HCT116 (cell line): ENCODE measurements around the gene TRAK1.

Experiments used
- EZH2 ChIP-seq: fragments of 200-600 bp; sonication (generic); IDR thresholded peaks from 2 replicates; pipeline ENCODE4 v1.6.1; 2017; ENCODE audit warnings: antibody characterized with exemption, mixed run types
- EZH2phosphoT487 ChIP-seq: fragments of 200-600 bp; IDR thresholded peaks from 2 replicates; pipeline ENCODE4 v1.6.1; 2018; ENCODE audit warnings: antibody characterized with exemption, borderline replicate concordance
- JUND ChIP-seq: IDR thresholded peaks from 2 replicates; pipeline ENCODE4 v1.6.1; 2012
- POLR2AphosphoS5 ChIP-seq: IDR thresholded peaks from 2 replicates; pipeline ENCODE4 v1.6.1; 2011; ENCODE audit warnings: mild to moderate bottlenecking, low read depth, low read length, moderate library complexity
- RAD21 ChIP-seq: IDR thresholded peaks from 2 replicates; pipeline ENCODE4 v1.6.1; 2012; ENCODE audit warnings: low read depth, mild to moderate bottlenecking
- SIN3A ChIP-seq: IDR thresholded peaks from 2 replicates; pipeline ENCODE4 v1.6.1; 2012; ENCODE audit warnings: low read depth
- SRF ChIP-seq: IDR thresholded peaks from 2 replicates; pipeline ENCODE4 v1.6.1; 2012; ENCODE audit warnings: low read depth
- YY1 ChIP-seq: IDR thresholded peaks from 2 replicates; pipeline ENCODE4 v1.6.1; 2011; ENCODE audit warnings: low read length, low read depth, moderate library complexity, mild to moderate bottlenecking; ENCODE audit not compliant: insufficient replicate concordance; ENCODE audit errors: extremely low read depth
- ZNF274 ChIP-seq: fragments of 200-500 bp; sonication (Bioruptor generic); IDR thresholded peaks from 2 replicates; pipeline ENCODE4 v1.6.1; 2014; ENCODE audit warnings: mild to moderate bottlenecking, low read depth, low read length, inconsistent platforms
- TF ChIP-seq, protein P1 (sequence below): IDR thresholded peaks from 2 replicates; pipeline ENCODE4 v1.6.1; 2012
- TF ChIP-seq, protein P2 (sequence below), 3 experiments: fragments of 200-600 bp in 1 of 3; sonication (generic) in 1 of 3; IDR thresholded peaks in 2 of 3; conservative IDR thresholded peaks in 1 of 3; 2 replicates each; pipeline ENCODE4 v1.5.1; 2012 to 2017; ENCODE audit warnings: low read depth in 2 of 3, low read length in 2 of 3, antibody characterized with exemption in 1 of 3, borderline replicate concordance in 1 of 3, control low read depth in 1 of 3, mild to moderate bottlenecking in 1 of 3, mixed read lengths in 1 of 3, mixed run types in 1 of 3, moderate library complexity in 1 of 3; ENCODE audit not compliant: insufficient read depth in 1 of 3

DNA sequence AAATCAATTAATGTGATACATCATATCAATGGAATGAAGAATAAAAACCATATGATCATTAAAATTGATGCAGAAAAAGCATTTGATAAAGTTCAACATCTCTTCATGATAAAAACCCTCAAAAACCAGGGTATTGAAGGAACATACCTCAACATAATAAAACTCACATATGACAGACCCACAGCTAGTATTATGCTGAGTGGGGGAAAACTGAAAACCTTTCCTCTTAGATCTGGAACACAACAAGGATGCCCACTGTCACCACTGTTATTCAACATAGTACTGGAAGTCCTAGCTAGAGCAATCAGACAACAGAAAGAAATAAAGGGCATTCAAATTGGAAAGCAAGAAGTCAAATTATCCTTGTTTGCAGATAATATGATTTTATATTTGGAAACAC lies 144.4 kb downstream of the TRAK1 start:
- TF ChIP-seq, protein P1, sequence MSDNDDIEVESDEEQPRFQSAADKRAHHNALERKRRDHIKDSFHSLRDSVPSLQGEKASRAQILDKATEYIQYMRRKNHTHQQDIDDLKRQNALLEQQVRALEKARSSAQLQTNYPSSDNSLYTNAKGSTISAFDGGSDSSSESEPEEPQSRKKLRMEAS = no peak
- no peak for TF ChIP-seq SRF
- TF ChIP-seq, protein P2, sequence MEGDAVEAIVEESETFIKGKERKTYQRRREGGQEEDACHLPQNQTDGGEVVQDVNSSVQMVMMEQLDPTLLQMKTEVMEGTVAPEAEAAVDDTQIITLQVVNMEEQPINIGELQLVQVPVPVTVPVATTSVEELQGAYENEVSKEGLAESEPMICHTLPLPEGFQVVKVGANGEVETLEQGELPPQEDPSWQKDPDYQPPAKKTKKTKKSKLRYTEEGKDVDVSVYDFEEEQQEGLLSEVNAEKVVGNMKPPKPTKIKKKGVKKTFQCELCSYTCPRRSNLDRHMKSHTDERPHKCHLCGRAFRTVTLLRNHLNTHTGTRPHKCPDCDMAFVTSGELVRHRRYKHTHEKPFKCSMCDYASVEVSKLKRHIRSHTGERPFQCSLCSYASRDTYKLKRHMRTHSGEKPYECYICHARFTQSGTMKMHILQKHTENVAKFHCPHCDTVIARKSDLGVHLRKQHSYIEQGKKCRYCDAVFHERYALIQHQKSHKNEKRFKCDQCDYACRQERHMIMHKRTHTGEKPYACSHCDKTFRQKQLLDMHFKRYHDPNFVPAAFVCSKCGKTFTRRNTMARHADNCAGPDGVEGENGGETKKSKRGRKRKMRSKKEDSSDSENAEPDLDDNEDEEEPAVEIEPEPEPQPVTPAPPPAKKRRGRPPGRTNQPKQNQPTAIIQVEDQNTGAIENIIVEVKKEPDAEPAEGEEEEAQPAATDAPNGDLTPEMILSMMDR (IDR thresholded peaks at IDR 0.05 in 2 of 3, conservative IDR thresholded peaks at IDR 0.05 in 1 of 3; ENCODE audit: borderline replicate concordance in 1 of 3, insufficient read depth in 1 of 3, low read depth in 2 of 3, low read length in 2 of 3) = no peak
- no peak for TF ChIP-seq EZH2
- no peak for TF ChIP-seq RAD21
- TF ChIP-seq POLR2AphosphoS5 = no peak
- TF ChIP-seq YY1 = no peak
- no peak for TF ChIP-seq SIN3A
- no peak for TF ChIP-seq EZH2phosphoT487
- TF ChIP-seq ZNF274 = no peak
- no peak for TF ChIP-seq JUND
